Measurements from ENCODE around the gene ACVR1. TPM values are rescaled to one million over a fixed set of nuclear protein-coding genes. Genes with fewer than 3 reads are reported as not detected.
A peak's percentile ranks its signal among the peaks of the same experiment; 100 is the strongest.

The ACVR1 gene
- total RNA-seq, 1 donor from 2014 or later: 66.6 TPM

DNA sequence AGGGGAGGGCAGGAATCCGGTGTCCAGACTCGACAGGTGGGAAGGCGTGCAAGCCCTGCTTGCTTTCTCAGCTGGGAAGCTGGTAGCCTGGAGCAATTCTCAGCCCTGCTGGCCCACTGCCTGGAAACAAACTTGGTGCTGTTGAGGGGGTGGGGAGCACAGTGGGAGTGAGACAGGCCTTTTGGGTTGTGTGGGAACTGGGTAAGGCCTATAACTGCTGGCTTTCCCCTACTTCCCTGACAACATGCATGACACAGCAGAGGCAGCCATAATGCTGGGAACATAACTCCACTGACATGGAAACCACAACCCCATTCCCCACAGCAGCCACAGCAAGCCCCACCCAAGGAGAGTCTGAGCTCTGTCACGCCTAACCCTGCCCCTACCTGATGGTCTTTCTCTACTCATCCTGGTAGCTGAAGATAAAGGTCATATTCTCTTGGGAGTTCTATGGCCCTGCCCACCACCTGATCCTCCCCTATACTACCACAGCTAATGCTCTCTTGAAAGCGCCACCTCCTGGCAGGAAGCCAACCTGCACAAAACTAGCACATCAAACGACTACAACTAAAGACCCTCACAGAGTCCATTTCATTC, 124.6 kb downstream of the ACVR1 start:
- Mint-ChIP-seq H3K4me1 (ENCODE audit: unreplicated experiment) (peaks cover 53% of the 10 kb centered on the region), H3K4me3 (ENCODE audit: unreplicated experiment) (peak overlapping the region; percentile 19), H3K27me3 (ENCODE audit: unreplicated experiment) (no peaks in the 10 kb centered on the region), H3K36me3 (ENCODE audit: unreplicated experiment) (peaks cover 47% of the 10 kb centered on the region), H3K27ac (ENCODE audit: unreplicated experiment) (peak overlapping the region; percentile 97), H3K9me3 (ENCODE audit: unreplicated experiment) (peaks cover 16% of the 10 kb centered on the region)
- peak; percentile 96 for DNase-seq (ENCODE audit: extremely low spot score, unreplicated experiment)
- TF ChIP-seq, protein P1, sequence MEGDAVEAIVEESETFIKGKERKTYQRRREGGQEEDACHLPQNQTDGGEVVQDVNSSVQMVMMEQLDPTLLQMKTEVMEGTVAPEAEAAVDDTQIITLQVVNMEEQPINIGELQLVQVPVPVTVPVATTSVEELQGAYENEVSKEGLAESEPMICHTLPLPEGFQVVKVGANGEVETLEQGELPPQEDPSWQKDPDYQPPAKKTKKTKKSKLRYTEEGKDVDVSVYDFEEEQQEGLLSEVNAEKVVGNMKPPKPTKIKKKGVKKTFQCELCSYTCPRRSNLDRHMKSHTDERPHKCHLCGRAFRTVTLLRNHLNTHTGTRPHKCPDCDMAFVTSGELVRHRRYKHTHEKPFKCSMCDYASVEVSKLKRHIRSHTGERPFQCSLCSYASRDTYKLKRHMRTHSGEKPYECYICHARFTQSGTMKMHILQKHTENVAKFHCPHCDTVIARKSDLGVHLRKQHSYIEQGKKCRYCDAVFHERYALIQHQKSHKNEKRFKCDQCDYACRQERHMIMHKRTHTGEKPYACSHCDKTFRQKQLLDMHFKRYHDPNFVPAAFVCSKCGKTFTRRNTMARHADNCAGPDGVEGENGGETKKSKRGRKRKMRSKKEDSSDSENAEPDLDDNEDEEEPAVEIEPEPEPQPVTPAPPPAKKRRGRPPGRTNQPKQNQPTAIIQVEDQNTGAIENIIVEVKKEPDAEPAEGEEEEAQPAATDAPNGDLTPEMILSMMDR (IDR thresholded peaks at IDR 0.05): peak; percentile 37

DNA sequence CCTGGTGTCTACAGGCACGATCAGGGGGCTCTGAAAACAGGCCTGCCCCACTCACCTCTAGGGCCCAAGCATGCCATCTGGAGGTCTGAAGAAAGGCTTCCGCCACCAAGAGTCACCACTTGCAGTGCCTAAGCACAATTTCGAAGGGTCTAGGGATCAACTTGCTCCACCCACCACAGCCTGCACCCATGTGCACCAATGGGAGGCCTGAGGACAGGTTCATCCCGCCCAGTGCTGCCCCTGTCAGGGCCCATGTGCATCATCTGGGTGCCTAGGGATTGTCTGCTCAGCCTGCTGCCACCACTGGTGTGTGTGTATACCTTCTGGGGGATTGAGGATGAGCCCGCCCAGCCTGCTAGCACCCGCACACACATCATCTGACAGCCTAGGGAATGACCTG, 126.4 kb downstream of the ACVR1 start:
- Mint-ChIP-seq H3K36me3 (ENCODE audit: unreplicated experiment) (peaks cover 35% of the 10 kb centered on the region), H3K4me1 (ENCODE audit: unreplicated experiment) (peaks cover 61% of the 10 kb centered on the region)

DNA sequence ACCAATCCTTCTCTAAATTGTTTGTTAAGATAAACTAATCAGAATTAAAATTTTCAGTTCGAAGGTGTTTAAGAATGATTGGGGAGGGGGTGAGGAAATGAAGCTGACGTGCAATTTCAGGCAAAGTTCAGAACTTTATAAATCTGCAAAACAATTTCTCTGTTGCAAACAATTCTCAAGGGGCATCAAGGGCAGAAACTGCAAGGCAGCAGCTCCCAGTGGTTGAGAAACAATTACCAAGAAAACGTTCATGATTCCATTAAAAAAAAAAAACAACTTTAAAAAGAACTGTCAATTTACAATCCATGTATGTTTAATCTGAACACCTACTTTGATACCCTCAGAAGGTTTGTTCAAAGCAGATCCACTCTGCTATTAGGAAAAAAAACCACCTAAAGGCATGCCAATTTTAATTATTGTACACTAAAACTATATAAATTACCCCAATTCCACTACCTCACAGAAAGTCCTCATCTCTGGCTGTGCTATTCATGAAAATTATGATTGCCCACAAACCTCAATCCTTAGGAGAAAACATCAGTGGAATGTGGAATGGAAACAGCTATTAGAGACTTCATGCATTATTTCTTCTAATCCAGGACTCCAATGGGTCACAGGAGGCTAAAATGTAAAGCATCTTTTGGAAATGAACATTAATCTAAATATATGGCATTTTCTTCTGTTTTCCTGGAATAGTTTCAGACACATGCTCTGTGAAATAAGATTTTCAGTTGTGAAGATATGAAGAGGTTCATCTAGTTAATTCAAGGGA, 127.6 kb downstream of the ACVR1 start:
- Mint-ChIP-seq H3K4me1 (ENCODE audit: unreplicated experiment) (peaks cover 60% of the 10 kb centered on the region), H3K36me3 (ENCODE audit: unreplicated experiment) (peaks cover 26% of the 10 kb centered on the region), H3K9me3 (ENCODE audit: unreplicated experiment) (peaks cover 4% of the 10 kb centered on the region), H3K27ac (ENCODE audit: unreplicated experiment) (peak overlapping the region; percentile 73), H3K4me3 (ENCODE audit: unreplicated experiment) (no peak overlapping the region), H3K27me3 (ENCODE audit: unreplicated experiment) (no peaks in the 10 kb centered on the region)
- TF ChIP-seq, protein P1 (IDR thresholded peaks at IDR 0.05): no peak
- DNase-seq (ENCODE audit: extremely low spot score, unreplicated experiment): no peak

More for the DNA sequence above, 126.4 kb downstream of the ACVR1 start:
- TF ChIP-seq, protein P1 (IDR thresholded peaks at IDR 0.05): no peak
- no peak for DNase-seq (ENCODE audit: extremely low spot score, unreplicated experiment)
- Mint-ChIP-seq H3K4me3 (ENCODE audit: unreplicated experiment) (no peak overlapping the region), H3K27ac (ENCODE audit: unreplicated experiment) (no peak overlapping the region), H3K27me3 (ENCODE audit: unreplicated experiment) (no peaks in the 10 kb centered on the region), H3K9me3 (ENCODE audit: unreplicated experiment) (peaks cover 4% of the 10 kb centered on the region)

DNA sequence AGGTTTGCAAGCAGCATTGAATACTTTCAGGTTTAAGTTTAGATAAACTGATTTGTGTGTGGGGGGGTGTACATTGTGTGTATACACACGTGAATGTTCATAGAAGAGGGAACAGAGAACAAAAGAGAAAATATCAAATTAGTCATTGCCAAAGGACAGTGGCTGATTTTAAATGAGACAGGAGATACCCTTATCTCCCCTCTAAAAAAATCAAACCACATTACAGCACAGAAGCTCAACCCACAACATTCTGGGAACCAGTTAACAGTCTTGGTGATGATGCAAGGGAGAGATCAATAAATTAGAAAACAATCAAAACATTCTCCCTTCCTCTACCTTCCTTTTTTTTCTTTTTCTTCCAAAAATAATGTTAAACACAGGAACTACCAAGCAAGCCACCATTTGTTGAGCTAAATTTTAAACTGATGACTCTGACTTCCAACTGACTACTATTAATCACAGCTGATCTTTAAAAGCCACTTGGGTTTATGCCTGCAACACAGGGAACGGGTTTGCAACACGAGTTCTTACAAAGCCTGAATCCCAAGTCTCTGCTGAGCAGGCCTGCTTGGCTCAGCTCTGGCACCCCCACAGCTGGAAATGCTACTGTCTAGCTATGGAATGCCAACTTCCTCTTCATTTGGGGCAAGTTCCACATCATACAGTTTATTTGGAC, 128.3 kb downstream of the ACVR1 start:
- Mint-ChIP-seq H3K4me1 (ENCODE audit: unreplicated experiment) (peaks cover 60% of the 10 kb centered on the region), H3K4me3 (ENCODE audit: unreplicated experiment) (no peak overlapping the region), H3K36me3 (ENCODE audit: unreplicated experiment) (peaks cover 28% of the 10 kb centered on the region), H3K27ac (ENCODE audit: unreplicated experiment) (peak overlapping the region; percentile 47), H3K9me3 (ENCODE audit: unreplicated experiment) (peaks cover 8% of the 10 kb centered on the region), H3K27me3 (ENCODE audit: unreplicated experiment) (no peaks in the 10 kb centered on the region)
- TF ChIP-seq, protein P1 (IDR thresholded peaks at IDR 0.05): no peak
- DNase-seq (ENCODE audit: extremely low spot score, unreplicated experiment): no peak

DNA sequence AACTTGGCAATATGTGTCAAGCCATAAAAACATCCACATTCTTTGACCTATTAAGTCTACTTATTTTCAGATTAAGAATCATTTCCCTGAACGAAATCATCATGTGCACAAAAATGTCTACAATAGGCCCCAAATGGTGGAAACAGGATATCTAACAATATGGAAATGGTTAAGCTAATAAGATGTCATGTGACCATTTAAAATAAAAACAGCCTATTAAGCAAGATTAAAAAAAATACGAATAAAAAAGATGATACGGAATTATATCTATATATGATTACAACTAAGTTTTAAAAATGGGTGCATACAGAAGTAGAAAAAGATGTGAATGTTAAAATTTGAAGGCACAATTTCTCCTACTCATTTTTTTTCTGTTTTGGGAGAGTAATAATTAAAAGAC, 128.8 kb downstream of the ACVR1 start:
- DNase-seq (ENCODE audit: extremely low spot score, unreplicated experiment): no peak
- peaks cover 4% of the 10 kb centered on the region for H3K9me3 Mint-ChIP-seq (ENCODE audit: unreplicated experiment)
- TF ChIP-seq, protein P1 (IDR thresholded peaks at IDR 0.05): no peak
- peaks cover 57% of the 10 kb centered on the region for H3K4me1 Mint-ChIP-seq (ENCODE audit: unreplicated experiment)
- peak overlapping the region; percentile 47 for H3K27ac Mint-ChIP-seq (ENCODE audit: unreplicated experiment)
- H3K27me3 Mint-ChIP-seq (ENCODE audit: unreplicated experiment): no peaks in the 10 kb centered on the region
- H3K4me3 Mint-ChIP-seq (ENCODE audit: unreplicated experiment): no peak overlapping the region
- H3K36me3 Mint-ChIP-seq (ENCODE audit: unreplicated experiment): peaks cover 28% of the 10 kb centered on the region

Measured in osteocyte (in vitro differentiated cells).